Esophagus muscularis mucosa (tissue), 4 donors: ENCODE results near the gene TMEM234. TPM values are rescaled to one million over a fixed set of nuclear protein-coding genes. Genes with fewer than 3 reads are reported as not detected.
A peak's percentile ranks its signal among the peaks of the same experiment; 100 is the strongest.

Experiments used
- DNase-seq: peaks from one replicate; pipeline ENCODE4 v3.0.0-alpha.2; 2017; ENCODE audit errors: extremely low spot score
- H3K27ac ChIP-seq, 4 donors: fragments of 200-600 bp; sonication (generic); replicated peaks in 1 of 4; 1 replicate in 3 of 4; 2 replicates in 1 of 4; pipeline ENCODE4 v1.5.1; 2016 to 2019; ENCODE audit warnings: mild to moderate bottlenecking in 1 of 4
- H3K27me3 ChIP-seq, 4 donors: fragments of 200-600 bp; sonication (generic); one replicate each; pipeline versions ENCODE4 v1.5.1 to v1.6.0; 2016 to 2019
- H3K36me3 ChIP-seq, 4 donors: fragments of 200-600 bp; sonication (generic); one replicate each; pipeline ENCODE4 v1.5.1; 2016 to 2019
- H3K4me1 ChIP-seq, 4 donors: fragments of 200-600 bp; sonication (generic); one replicate each; pipeline ENCODE4 v1.5.1; 2016 to 2019
- H3K4me3 ChIP-seq, 4 donors: fragments of 200-600 bp; sonication (generic); 1 replicate in 2 of 4; 2 replicates in 2 of 4; pipeline ENCODE4 v1.5.1; 2016 to 2019; ENCODE audit warnings: mild to moderate bottlenecking in 4 of 4, moderate library complexity in 1 of 4
- H3K9me3 ChIP-seq, 4 donors: fragments of 200-600 bp; sonication (generic); 1 replicate in 3 of 4; 2 replicates in 1 of 4; pipeline ENCODE4 v1.5.1; 2016 to 2019
- EP300 ChIP-seq: sonication (generic); formaldehyde crosslinking; IDR thresholded peaks from one replicate; pipeline ENCODE4 v1.6.1; 2017; ENCODE audit warnings: antibody characterized with exemption
- POLR2A ChIP-seq: fragments of 450-650 bp; IDR thresholded peaks from one replicate; pipeline ENCODE4 v1.6.1; 2017; ENCODE audit warnings: antibody characterized with exemption, moderate library complexity, mild to moderate bottlenecking, low read depth
- POLR2AphosphoS5 ChIP-seq, 2 donors: sonication (generic); formaldehyde crosslinking; IDR thresholded peaks; one replicate each; pipeline ENCODE4 v1.6.1; 2017; ENCODE audit warnings: antibody characterized with exemption in 2 of 2
- WGBS: methylation state at CpG from one replicate; pipeline ENCODE4 v1.1.5; 2018; 5-methylcytosine and 5-hydroxymethylcytosine counted together
- intact Hi-C: fragments of 100-400 bp; cut with DNase I; formaldehyde crosslinking; loops from one replicate; pipeline ENCODE4 v1.15.1; 2023
- total RNA-seq, 4 donors: library from RNA; depleted of rRNA; stranded (reverse); fragments of >200 nt; gene quantifications; one replicate each; pipeline versions ENCODE4 v1.1.0 to v1.2.1, GENCODE V29; 2016
- TF ChIP-seq, protein P1 (sequence below), 3 experiments: fragments of 200-600 bp in 2 of 3; fragments of 450-650 bp in 1 of 3; sonication (generic) in 2 of 3; IDR thresholded peaks; one replicate each; pipeline ENCODE4 v1.5.1; 2017 to 2019; ENCODE audit warnings: antibody characterized with exemption in 3 of 3, mild to moderate bottlenecking in 2 of 3, moderate library complexity in 1 of 3

TMEM234 gene
- total RNA-seq, 4 donors from 2014 or later: 6.6 to 10.0 (median 8.2) TPM

- intact Hi-C loops: no loop called here
- Histone ChIP-seq H3K27me3 (no peaks in the 10 kb centered on the region), H3K4me1 (peaks cover 45 to 73% (median 61%) of the 10 kb centered on the region in 4 donors), H3K36me3 (peaks cover 35 to 84% (median 69%) of the 10 kb centered on the region in 4 donors), H3K4me3 (no peak overlapping the region), H3K27ac (no peak overlapping the region), H3K9me3 (peaks cover 0 to 3% (median 0%) of the 10 kb centered on the region in 4 donors)
- TF ChIP-seq POLR2A: no peak
- TF ChIP-seq POLR2AphosphoS5 (IDR thresholded peaks at IDR 0.05): no peak
- TF ChIP-seq, protein P1, sequence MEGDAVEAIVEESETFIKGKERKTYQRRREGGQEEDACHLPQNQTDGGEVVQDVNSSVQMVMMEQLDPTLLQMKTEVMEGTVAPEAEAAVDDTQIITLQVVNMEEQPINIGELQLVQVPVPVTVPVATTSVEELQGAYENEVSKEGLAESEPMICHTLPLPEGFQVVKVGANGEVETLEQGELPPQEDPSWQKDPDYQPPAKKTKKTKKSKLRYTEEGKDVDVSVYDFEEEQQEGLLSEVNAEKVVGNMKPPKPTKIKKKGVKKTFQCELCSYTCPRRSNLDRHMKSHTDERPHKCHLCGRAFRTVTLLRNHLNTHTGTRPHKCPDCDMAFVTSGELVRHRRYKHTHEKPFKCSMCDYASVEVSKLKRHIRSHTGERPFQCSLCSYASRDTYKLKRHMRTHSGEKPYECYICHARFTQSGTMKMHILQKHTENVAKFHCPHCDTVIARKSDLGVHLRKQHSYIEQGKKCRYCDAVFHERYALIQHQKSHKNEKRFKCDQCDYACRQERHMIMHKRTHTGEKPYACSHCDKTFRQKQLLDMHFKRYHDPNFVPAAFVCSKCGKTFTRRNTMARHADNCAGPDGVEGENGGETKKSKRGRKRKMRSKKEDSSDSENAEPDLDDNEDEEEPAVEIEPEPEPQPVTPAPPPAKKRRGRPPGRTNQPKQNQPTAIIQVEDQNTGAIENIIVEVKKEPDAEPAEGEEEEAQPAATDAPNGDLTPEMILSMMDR (IDR thresholded peaks at IDR 0.05): no peak
- TF ChIP-seq EP300: no peak
- DNase-seq: no peak
Observed at GRCh38 chr1:32184650-32185049, 37.5 kb downstream of the TMEM234 start.

DNA sequence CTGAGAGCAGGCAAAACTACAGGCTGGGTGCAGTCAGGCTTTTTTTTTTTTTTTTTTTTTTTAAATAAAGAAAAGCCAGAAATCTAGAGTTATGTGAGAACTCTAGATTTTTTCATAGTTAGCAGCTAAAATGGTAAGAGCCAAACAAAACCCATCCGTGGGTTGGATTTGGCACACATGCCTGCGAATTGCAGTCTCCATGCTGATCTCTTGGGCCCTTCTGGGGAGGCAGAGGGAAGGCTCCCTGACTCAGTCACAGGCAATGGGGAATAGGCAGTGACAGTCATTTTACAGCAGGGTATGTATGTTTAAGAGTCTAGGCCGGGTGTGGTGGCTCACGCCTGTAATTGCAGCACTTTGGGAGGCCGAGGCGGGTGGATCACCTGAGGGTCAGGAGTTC, 40.1 kb downstream of the TMEM234 start:
- intact Hi-C loops: no loop called here
- Histone ChIP-seq H3K9me3 (peaks cover 0 to 3% (median 0%) of the 10 kb centered on the region in 4 donors), H3K4me3 (peak overlapping the region in 2 of 4 donors; percentile 2 to 66), H3K27ac (no peak overlapping the region), H3K27me3 (no peaks in the 10 kb centered on the region), H3K36me3 (peaks cover 10 to 58% (median 43%) of the 10 kb centered on the region in 4 donors), H3K4me1 (peaks cover 53 to 81% (median 69%) of the 10 kb centered on the region in 4 donors)
- 83% methylated on average over 6 of the region's 6 CpGs for WGBS
- TF ChIP-seq POLR2A (no peak), POLR2AphosphoS5 (IDR thresholded peaks at IDR 0.05) (no peak), EP300 (no peak)
- TF ChIP-seq, protein P1 (IDR thresholded peaks at IDR 0.05): no peak
- DNase-seq: no peak

GRCh38 chr1:32181563-32181962, 40.6 kb downstream of the TMEM234 start:
- Histone ChIP-seq H3K27ac (peak overlapping the region; percentile 25 to 96 (median 94)), H3K9me3 (peaks cover 0 to 3% (median 0%) of the 10 kb centered on the region in 4 donors), H3K4me1 (peaks cover 52 to 76% (median 68%) of the 10 kb centered on the region in 4 donors), H3K4me3 (peak overlapping the region; percentile 61 to 76 (median 70)), H3K27me3 (no peaks in the 10 kb centered on the region), H3K36me3 (peaks cover 10 to 53% (median 39%) of the 10 kb centered on the region in 4 donors)
- no peak for DNase-seq
- TF ChIP-seq, protein P1 (IDR thresholded peaks at IDR 0.05): no peak
- TF ChIP-seq POLR2AphosphoS5 (IDR thresholded peaks at IDR 0.05) (no peak), POLR2A (no peak)
- intact Hi-C loops: no loop called here
- 80% methylated on average over 5 of the region's 5 CpGs for WGBS

- no peak for DNase-seq
- Histone ChIP-seq H3K27me3 (no peaks in the 10 kb centered on the region), H3K9me3 (peaks cover 0 to 3% (median 0%) of the 10 kb centered on the region in 4 donors), H3K4me1 (peaks cover 47 to 71% (median 64%) of the 10 kb centered on the region in 4 donors), H3K36me3 (peaks cover 10 to 48% (median 36%) of the 10 kb centered on the region in 4 donors), H3K4me3 (peak overlapping the region; percentile 61 to 76 (median 70)), H3K27ac (peak overlapping the region; percentile 25 to 96 (median 94))
- TF ChIP-seq, protein P1 (IDR thresholded peaks at IDR 0.05): no peak
- TF ChIP-seq POLR2AphosphoS5 (IDR thresholded peaks at IDR 0.05) (no peak), EP300 (no peak), POLR2A (no peak)
- 74% methylated on average over 9 of the region's 9 CpGs for WGBS
- intact Hi-C loops: no loop called here
Observed at GRCh38 chr1:32181065-32181464, 41.1 kb downstream of the TMEM234 start.
